ENCODE data around the gene HIBADH. TPM values are rescaled to one million over a fixed set of nuclear protein-coding genes. Genes with fewer than 3 reads are reported as not detected.

HIBADH gene
- polyA plus RNA-seq, 2 of the 4 experiments (the other 2 are of a cell fraction), result 49.5 to 118 TPM

GRCh38 chr7:27602766-27603165 lies 59.9 kb downstream of the HIBADH start:
- CTCF ChIA-PET, result interaction anchor here (1.2 kb wide), 1 partner anchor 491 kb away, joined by 3 read pairs; no protein-coding TSS in a partner anchor
- Histone ChIP-seq H3K4me3 (no peak overlapping the region), H3K4me1 (peaks cover 51% of the 10 kb centered on the region), H3K27ac (no peak overlapping the region), H3K4me2 (peak overlapping the region; percentile 4; the same call in 1 of the 3 replicates), H3K9me3 (no peaks in the 10 kb centered on the region)
- no peak for DNase-seq (ENCODE audit: low read depth in 1 of 2, low spot score in 1 of 2)
- WGBS (ENCODE audit: missing lambda C conversion rate), result 71% methylated on average over 4 of the region's 4 CpGs
- FAIRE-seq, result no peak
- no peak for ATAC-seq
- POLR2A ChIA-PET, result no interaction called here
- TF ChIP-seq JUN (IDR thresholded peaks at IDR 0.05) (no peak), NR3C1 (IDR thresholded peaks at IDR 0.05) (no peak), CBX8 (IDR thresholded peaks at IDR 0.05) (no peak), EHMT2 (IDR thresholded peaks at IDR 0.05; ENCODE audit: low read depth) (no peak), MAFK (IDR thresholded peaks at IDR 0.05; ENCODE audit: partially characterized antibody) (no peak), ZNF302 (CRISPR knock-in tag; IDR thresholded peaks at IDR 0.05) (no peak), SMC3 (IDR thresholded peaks at IDR 0.05) (no peak), CEBPB (IDR thresholded peaks at IDR 0.05) (no peak), HOXB5 (CRISPR knock-in tag; IDR thresholded peaks at IDR 0.05) (no peak), FOSB (CRISPR knock-in tag; IDR thresholded peaks at IDR 0.05) (no peak), ZSCAN20 (CRISPR knock-in tag; IDR thresholded peaks at IDR 0.05) (no peak), HOXA7 (CRISPR knock-in tag; IDR thresholded peaks at IDR 0.05) (no peak), RARB (CRISPR knock-in tag; IDR thresholded peaks at IDR 0.05) (no peak), POLR2AphosphoS2 (conservative IDR thresholded peaks at IDR 0.05; ENCODE audit: low read length) (no peak)

- ChIA-PET CTCF (interaction anchor here (0.6 kb wide), 1 partner anchor 356 kb away, joined by 3 read pairs; no protein-coding TSS in a partner anchor), POLR2A (no interaction called here)
- Histone ChIP-seq H3K9me3 (no peaks in the 10 kb centered on the region), H3K27ac (no peak overlapping the region), H3K4me3 (no peak overlapping the region), H3K4me2 (no peak overlapping the region), H3K4me1 (peaks cover 35% of the 10 kb centered on the region)
- no peak for TF ChIP-seq USF2 (IDR thresholded peaks at IDR 0.05)
- TF ChIP-seq MAZ (IDR thresholded peaks at IDR 0.05; ENCODE audit: borderline replicate concordance, low read depth, low read length), result no peak
- TF ChIP-seq SMC3 (IDR thresholded peaks at IDR 0.05), result no peak
- TF ChIP-seq NFE2L2 (conservative IDR thresholded peaks at IDR 0.05; ENCODE audit: low read length), result no peak
- no peak for TF ChIP-seq FOXS1 (CRISPR knock-in tag; IDR thresholded peaks at IDR 0.05)
- no peak for TF ChIP-seq BHLHE40 (IDR thresholded peaks at IDR 0.05; ENCODE audit: low read depth, low read length)
- no peak for TF ChIP-seq RFX5 (IDR thresholded peaks at IDR 0.05)
- TF ChIP-seq ELK1 (IDR thresholded peaks at IDR 0.05; ENCODE audit: low read depth, low read length), result no peak
- no peak for TF ChIP-seq TP53 (CRISPR knock-in tag; IDR thresholded peaks at IDR 0.05)
- TF ChIP-seq RNF2 (IDR thresholded peaks at IDR 0.05; ENCODE audit: borderline replicate concordance, low read depth), result no peak
- no peak for TF ChIP-seq ZNF302 (CRISPR knock-in tag; IDR thresholded peaks at IDR 0.05)
- TF ChIP-seq RCOR1 (IDR thresholded peaks at IDR 0.05; ENCODE audit: low read depth, low read length), result no peak
- no peak for TF ChIP-seq POLR2AphosphoS2 (conservative IDR thresholded peaks at IDR 0.05; ENCODE audit: low read length)
- TF ChIP-seq NR3C1 (IDR thresholded peaks at IDR 0.05), result no peak
- TF ChIP-seq ZFP36 (IDR thresholded peaks at IDR 0.05; ENCODE audit: borderline replicate concordance, partially characterized antibody), result no peak
- no peak for TF ChIP-seq HOXA7 (CRISPR knock-in tag; IDR thresholded peaks at IDR 0.05)
- no peak for TF ChIP-seq MAX (IDR thresholded peaks at IDR 0.05)
- no peak for TF ChIP-seq SREBF2 (IDR thresholded peaks at IDR 0.05)
- TF ChIP-seq MYC (IDR thresholded peaks at IDR 0.05; ENCODE audit: borderline replicate concordance, low read length), result no peak
- FAIRE-seq (no peak), ATAC-seq (no peak), DNase-seq (ENCODE audit: low read depth in 1 of 2, low spot score in 1 of 2) (no peak)
- 93% methylated on average over 2 of the region's 2 CpGs for WGBS (ENCODE audit: missing lambda C conversion rate)
Measured at GRCh38 chr7:27601217-27601616, 61.5 kb downstream of the HIBADH start.

All from A549 (cell line).